NCI-H2081 (cell line): Measurements from ENCODE around the gene MISP.

Source experiments
- DNase-seq, 2 experiments: peaks; one replicate each; lab custom pipeline; 2025; lab: John Stamatoyannopoulos, UW

The MISP gene

DNA sequence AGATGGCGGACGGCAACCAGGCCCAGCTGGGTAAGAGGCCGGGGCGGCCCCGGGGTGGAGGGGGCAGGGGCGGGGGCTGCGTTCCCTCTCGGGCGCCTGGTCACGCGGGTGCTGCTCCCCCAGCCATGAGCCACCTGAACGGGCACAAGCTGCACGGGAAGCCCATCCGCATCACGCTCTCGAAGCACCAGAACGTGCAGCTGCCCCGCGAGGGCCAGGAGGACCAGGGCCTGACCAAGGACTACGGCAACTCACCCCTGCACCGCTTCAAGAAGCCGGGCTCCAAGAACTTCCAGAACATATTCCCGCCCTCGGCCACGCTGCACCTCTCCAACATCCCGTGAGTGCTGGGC lies 57.5 kb downstream of the MISP start:
- no peak for DNase-seq

GRCh38 chr19:810077-810855 lies 59.4 kb downstream of the MISP start:
- DNase-seq, result no peak

GRCh38 chr19:810883-811489 lies 60.1 kb downstream of the MISP start:
- no peak for DNase-seq

GRCh38 chr19:811506-812048 lies 60.7 kb downstream of the MISP start:
- no peak for DNase-seq

DNA sequence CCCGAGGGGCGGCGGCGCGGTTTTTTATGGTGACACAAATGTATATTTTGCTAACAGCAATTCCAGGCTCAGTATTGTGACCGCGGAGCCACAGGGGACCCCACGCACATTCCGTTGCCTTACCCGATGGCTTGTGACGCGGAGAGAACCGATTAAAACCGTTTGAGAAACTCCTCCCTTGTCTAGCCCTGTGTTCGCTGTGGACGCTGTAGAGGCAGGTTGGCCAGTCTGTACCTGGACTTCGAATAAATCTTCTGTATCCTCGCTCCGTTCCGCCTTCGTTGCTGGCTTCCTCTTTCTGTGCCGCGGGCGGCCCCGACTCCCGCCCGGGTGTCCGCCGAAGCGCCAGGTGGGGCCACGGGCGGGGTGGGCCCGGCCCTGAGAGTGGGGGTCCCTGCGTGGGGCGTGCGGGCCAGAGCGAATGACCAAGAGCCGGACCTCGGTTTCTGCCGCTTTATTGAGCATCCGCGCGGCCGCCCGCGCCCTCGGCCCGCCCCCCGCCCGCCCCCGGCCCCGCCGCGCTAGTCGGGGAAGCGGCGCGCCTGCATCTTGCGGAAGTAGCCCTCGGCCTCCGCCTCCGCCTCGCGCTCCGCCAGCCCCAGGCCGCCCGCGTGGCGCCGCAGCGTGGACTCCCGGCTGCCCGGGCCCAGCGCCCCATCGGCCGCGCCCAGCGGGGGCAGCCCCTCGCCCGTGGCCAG lies 61.3 kb downstream of the MISP start:
- DNase-seq, result no peak

DNA sequence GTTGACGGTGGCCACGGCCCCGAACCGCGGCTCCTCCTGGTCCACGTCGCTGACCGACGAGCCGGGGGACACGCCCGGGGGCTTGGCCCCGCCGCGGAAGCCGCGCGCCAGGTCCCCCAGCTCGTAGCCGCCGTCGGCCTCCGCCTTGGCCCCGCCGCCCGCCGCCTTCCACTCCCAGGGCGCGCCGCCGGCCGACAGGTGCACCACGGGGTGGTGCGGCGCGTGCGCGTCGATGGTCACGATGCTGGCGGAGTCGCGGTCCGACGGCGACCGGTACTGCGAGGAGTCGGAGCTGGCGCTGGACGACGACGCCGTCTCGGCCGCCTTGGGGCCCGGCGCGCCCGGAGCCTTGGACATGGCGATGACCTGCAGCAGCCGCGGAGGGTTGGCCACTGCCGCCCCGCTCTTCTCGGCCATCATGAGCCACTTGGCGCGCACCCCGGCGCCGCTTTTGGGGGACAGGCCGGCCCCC lies 61.9 kb downstream of the MISP start:
- no peak for DNase-seq

GRCh38 chr19:813219-814151 lies 62.6 kb downstream of the MISP start:
- DNase-seq, result no peak
